NCI-H2196 treated with DMSO at 0.1 percent for 48 hours (cell line): ENCODE measurements around the gene AK8.

Experiments used
- DNase-seq: peaks from one replicate; lab custom pipeline; 2025; ENCODE audit not compliant: unreplicated experiment; lab: John Stamatoyannopoulos, UW

AK8 gene

DNA sequence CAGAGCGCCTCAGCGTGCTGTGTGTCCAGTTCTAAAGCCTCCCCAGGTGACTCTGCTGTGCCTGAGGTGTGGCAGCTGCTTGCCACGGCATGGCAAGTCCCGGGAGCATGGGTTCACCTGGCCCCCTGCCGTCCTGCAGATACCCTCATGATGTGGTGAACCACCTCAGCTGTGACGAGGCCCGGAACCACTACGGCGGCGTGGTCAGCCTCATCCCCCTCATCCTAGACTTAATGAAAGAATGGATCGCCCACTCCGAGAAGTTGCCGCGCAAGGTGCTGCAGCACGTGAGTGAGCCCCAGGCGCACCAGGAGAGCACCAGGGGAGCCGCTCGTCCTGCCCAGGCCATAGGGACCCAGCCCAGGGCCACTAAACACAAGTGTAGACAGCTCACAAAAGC lies 10.1 kb upstream of the AK8 start:
- DNase-seq = no peak

DNA sequence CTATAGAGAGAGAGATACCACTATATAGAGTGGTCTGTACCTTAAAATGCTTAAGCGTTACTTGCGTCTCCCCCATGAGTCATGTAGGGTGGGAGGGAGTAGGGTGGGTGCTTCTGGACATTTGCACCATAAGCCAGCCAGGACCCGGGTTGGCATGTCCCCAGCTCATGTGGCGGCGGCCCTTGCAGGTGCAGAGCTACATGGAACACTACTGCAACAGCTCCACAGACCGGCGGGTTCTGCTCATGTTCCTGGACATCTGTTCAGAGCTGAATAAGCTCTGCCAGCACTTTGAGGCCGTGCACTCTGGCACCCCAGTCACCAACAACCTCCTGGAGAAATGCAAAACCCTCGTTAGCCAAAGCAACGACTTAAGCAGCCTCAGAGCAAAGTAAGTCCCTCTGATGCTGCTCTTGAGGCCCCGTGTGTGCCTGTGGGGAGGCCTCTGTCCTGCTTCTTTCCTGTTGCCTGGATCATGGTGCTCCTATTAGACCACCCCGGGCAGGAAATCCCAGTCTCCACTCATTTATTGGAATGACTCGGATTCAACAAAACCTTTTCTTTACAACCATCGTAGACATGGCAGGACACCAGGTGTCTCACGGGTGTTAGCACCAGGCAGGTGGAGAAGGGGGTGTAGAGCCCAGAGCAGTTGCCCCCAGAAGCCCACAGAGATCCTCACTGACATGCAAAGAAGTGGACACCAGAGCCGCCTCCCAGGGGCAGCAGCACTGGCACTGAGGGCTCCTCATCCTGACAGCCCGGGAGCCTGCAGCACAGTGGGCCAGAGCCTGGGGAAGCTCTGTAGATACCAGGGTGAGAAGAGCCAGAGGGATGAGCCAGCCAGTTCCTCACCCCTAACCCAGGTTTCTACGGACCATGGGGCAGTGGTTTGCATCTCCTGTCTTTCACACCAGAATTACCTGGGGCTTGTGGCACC lies 9.4 kb upstream of the AK8 start:
- DNase-seq = no peak

DNA sequence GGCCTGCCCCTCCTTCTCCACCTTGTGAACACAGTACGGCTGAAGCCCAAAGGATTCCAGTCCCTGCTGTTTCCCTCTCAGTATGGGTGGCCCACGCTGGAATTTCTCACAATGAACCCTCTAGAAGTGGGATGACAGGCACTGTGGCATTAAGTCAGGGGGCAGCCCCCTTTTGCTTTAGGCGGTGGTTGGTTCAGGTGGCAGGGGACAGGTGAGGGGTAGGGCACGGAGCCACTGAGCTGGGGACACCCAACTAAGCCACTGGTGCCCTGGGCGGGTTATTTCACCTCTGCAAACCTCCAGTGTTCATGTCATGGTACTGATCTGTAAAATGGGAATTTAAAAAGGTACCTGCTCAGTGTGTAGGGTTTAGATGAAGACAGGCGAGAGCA lies 8.2 kb upstream of the AK8 start:
- no peak for DNase-seq

DNA sequence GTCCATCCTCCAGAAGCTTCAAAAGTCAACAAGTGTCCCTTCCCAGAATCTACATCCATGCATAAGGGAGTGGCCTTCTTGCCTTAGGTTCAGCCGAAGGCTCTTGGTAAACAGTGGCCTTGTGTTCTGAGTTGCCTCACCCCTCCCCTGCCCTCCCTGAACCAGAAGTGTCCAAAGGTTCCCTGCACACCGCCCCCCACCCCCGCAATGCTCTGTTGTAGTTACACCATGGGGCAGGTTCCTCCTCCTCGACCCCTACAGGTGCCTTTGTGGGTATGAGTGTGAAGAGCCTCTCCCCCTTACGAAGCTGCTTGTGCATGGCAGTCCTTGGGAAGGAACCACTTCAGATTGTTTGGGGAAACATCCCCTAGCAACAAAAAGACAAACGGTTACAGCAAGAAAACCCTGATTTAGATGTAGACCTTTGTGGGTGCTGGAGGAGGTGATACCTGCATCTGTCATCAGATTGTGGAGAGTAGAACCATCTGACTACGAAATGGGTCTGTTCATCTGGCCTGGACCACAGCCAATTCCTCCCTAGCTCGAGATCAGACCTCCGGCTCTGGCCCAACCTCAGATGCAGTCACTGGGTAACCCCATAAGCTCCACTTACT lies 7.7 kb upstream of the AK8 start:
- DNase-seq = no peak

DNA sequence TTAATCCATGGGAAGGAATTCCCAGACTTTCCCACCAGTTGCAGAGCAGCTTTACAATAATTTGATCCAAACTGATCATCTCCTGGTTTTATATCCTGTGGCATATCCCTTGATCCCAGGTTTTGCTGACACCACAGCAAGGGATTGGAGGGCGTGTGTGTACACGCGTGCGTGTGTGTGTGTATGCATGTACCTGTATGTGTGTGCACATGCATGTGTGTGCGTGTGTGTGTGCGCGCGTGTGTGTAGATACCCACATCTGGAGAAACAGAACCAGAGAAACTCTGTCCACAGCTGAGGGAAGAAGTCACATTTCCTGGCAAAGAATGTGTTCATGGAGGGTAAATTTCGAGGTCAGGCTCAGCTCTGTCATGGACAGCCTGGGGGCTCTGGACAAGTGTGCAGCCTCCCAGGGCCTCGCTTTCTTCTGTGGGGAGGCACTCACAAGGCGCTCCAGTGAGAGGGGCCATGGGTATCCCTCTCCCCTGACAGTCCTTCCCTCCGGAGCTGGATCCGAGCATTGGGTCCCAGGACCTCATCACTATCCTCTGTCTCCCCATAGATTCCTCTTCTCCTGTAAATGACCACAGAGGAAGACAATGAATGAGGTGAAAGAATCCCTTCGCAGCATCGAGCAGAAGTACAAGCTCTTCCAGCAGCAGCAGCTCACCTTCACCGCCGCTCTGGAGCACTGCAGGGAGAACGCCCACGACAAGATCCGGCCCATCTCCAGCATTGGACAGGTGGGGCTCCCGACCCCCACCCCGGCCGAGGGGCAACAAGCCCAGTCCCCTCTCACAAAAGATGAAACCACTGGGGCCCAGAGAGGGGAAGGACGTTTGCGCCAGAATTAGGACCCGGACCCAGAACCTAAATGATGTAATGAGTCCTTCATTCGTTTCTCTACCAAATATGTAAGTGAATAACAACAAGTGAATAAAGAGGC lies 5.5 kb upstream of the AK8 start:
- no peak for DNase-seq

DNA sequence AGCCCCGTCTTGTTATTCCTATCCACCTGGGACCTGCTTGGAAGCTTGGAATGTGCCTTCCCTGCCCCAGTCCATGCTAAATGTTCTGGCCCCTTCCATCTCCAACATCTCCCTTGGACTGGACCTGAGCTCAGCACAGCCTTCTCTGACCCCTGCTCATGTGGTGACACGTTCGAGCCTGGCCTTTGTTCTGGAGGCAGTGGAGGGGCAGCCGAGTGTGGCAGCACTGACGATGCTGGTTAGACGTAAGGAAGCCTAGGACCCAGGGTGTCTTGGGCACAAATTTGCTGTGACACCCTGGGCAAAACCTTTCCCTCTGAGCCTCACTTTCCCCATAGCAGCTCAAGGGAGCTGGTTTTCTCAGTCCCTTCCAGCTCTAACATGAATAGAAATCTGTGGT lies 4.5 kb upstream of the AK8 start:
- no peak for DNase-seq

DNA sequence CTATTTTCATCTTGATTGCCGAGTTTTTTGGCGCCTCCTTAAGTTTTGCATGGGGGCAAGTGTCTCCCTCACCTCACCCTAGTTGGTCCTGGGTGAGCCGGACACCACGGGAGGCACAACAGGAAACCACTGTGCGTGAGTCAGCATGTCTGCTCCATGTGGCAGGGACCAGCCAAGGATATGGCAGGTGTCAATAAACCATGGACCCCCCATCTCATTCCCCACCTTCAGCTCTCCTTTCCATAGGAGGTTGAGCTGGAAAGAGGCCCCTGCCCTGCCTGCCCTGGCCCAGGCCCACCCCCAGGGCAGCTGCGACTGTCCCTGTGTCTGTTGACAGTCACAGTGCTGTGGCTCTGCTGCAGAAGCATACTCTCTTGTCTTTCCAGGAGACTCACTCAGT lies 3.7 kb upstream of the AK8 start:
- DNase-seq = no peak

DNA sequence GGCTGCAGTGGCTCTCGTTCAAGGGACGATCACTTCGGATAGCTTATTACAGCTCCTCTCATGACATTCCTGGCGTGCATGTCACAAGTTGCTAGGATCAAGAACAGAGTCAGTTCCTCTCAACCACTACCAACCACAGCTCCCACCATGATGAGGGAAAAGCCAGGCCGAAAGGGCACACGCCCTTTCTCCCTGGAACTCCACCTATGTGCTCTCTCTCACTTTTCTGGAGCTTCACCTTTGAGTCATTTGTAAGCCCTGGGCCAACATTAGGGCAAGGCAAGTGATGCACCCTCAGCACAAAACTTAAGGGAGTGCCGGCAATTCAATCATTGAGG lies 2.2 kb upstream of the AK8 start:
- no peak for DNase-seq

DNA sequence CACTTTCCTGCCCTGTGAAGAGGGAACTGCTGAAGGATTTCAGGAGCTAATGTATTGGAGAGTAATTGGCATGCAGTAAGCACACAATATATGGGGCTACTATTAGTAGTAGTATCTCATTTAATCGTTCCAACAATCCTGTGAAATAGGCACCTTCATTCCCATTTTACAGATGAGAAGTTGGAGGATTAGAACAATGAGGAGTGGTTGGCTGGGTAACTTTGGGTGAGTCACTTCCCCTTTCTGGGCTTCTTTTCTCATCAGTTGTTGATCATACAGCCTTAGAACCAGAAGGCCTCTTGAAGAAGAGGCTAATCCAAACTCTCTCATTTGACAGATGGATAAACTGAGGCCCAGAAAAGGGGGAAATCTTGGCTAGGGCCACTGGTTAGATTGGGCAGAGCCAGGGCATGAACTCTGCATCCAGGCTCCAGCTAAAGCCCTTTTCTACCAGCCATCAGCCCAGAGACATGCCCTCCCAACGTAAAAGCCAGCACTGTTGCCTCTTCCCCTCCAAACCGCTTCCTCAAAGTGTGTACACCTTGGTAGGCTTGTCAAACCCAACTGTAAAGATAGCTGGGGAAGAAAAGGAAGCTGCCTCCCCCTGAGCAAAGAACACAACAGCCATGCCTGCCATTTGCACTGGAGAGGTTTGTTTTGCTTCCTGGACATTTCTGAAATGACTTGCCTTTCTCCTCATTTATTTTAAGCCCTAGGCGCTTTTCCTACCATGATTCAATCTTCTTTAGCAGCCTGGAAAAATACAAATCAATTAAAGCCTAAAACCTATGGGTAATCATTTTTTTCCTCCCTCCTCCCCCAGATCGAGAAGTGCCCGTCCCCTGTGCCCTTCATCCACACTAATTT lies 1.6 kb upstream of the AK8 start:
- no peak for DNase-seq

DNA sequence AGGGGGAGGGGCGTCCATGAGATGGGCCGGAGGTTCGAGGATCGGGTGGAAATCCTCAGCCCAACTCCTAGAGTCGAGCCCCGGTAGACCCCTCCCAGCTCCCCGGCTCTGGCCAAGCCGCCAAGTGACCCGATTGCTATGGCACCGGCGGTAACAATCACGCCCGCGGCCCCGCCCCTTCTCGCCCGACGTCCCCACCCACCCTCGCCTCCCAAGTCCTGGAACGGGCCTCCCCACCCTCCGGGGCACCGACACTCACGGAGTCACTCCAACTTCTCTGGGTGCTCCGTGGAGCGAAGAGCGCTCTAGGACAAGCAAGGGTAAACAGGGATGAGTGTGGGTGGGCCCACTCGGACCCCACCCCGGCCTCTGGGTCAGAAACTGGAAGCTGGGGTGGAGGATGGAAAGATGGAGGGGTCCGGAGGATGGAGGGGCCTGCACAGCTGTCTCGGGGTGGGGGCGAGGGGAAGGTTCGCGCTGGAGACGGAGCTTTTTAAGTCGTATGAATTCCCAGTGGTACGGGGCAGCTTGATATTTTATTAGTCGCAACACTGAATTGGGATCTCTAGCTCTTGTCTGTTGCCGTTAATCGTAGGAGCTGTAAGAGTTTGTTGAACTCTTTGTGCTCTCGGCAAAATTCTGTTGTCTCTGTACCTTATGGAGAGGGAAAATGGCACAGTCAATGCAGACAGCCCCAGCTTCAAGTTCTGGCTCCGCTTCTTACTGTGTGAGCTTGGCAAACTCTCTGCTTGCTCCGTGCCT lies 792 bp upstream of the AK8 start, which contains the start of gene SPACA9:
TSS of gene SPACA9 (plus strand) at position 204 of the 762 bp plus-strand sequence. CDS start 5,050 bp downstream, outside the sequence.
- no peak for DNase-seq

DNA sequence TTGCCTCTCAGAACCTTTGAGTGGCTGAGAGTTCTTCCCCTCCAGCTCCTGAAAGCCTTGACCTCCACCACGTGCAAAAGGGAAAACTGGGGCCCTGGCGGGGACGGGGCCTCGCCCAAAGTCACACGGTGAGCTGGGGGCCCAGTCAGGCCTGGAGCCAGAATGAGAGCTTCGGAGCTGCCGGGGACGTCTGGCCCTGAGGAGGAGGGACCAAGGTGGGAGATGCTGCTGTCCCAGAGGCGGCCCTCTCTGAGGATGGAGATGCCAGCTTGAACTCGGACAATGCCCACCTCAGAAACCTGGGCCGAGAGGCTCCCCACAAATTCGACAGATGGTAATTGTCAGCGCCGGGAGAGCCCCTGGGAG lies 643 bp downstream of the AK8 start:
- DNase-seq = no peak

DNA sequence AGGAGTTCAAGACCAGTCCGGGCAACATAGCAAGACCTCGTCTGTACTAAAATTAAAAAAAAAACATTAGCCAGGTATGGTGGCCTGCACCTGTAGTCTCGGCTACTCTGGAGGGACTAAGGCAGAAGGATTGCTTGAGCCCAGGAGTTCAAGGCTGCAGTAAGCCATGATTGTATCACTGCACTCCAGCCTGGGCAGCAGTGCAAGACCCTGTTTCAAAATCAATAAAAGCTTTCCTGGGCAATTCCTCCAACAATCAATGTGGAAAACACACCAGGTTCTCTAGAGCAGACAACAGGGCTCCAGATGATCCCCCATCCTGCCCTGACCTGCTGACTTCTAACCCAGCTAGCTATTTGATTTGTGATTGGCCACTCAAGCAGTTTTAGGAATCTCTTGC lies 1.2 kb downstream of the AK8 start:
- DNase-seq = no peak

DNA sequence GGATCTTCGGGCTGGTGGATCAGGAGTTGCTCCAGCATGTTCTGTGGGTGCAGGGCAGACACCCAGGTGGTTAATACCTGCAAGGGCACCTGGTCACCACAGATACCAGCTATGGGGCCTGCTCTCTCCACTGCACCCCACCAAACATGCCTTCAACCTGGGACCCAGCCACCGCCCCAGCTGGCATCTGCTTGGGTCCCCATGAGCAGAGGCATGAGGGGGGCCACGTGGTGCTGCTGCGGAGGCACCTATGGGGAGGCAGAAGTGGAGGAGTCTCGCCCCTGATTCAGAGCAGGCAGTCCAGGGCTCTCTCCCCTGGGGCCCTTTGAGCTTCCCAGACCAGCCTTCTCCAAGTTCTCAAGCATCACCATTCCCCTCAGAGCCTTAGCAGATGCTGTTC lies 2.9 kb downstream of the AK8 start:
- no peak for DNase-seq

DNA sequence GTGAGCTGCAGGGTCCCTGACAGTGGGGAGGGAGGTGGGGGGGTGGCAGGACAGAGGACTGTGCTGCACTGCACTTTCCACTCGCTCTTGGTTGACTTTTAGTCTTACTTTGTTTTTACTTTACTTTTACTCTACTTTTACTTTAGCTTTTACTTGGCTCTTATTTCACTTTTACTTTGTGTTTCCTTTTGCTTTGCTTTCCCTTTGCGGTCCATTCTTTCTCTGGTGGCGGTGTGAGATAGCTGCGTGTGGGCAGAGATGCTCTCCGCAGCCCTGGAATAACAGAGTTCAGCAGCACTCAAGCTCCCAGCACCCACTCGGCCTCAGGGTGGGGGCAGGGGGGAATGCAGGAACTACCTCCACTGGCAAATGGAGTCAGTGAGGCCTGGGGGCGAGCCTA lies 4.7 kb downstream of the AK8 start:
- no peak for DNase-seq

DNA sequence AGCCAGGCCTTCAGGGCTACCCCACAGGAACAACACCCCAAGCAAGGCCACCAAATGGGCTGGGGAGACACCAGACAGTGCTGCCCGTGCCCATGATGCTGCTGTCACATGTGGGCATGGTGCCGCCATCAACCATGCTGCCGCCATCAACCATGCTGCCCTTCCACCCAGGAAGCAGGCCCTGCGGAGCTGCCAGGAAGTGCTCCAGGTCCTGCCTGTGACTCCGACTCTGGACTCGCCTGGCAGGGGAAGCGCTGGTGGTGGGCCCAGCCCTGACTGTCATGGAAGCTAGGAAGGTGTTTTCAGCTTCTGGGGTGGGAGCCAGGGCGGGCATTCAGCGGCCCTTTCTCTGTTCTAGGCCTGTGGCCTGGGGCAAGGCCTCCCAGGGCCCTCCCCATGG lies 8.8 kb downstream of the AK8 start:
- DNase-seq = no peak

DNA sequence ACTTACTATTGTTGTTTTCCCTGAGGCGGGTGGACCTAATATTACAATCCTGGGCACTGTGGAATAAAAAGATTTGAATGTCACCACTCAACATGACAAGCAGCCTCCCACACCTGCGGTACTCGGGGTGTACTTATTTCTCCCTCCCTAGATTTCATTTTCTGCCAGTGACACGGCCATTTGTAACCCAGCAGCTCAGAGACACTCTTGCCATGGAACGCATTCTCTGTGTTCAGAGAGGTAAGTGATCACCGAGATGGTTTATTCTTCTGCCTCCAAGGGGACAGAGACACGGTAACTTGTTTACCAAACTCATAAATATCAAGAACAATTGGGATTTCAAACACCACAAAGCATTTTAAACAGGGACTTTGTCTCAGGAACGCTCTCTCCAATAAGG lies 11.2 kb downstream of the AK8 start:
- DNase-seq = no peak

DNA sequence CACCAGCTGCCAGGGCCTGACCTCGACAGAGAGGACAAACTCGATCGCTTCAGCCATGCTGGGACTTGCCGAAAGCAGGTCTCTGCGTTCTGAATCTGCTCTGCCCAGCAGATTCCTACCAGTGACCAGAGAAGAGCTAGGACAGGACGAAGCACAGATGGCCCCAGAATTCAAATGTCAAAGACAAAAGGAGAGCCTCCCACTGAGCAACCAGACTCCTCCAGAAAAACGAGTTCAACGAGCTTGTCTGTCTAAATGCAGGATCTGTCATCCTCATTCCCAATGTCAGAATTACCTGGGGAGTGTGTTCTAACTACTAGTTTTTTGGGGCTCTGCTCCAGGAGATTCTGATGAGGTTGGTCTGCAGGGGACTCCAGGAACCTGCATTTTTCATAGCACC lies 13.4 kb downstream of the AK8 start:
- no peak for DNase-seq

DNA sequence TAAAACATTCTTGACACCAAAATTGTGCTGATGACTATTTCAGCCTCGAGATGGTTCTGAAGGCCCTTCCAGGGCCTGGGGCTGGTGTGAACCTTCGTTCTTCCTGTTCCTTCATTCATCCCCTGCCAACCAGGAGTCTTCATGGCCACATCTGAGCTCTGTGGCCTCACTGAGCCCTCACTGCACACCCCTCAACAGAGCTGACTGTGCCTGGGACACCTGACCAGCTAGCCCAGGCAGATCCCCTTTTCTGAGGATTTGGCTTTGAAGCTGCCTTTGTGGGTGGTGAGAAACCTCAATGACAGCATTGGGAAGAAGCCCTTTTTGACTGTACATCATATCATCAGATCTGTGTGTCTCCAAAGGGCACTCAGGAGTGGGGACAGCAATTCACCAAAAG lies 13.8 kb downstream of the AK8 start:
- no peak for DNase-seq

DNA sequence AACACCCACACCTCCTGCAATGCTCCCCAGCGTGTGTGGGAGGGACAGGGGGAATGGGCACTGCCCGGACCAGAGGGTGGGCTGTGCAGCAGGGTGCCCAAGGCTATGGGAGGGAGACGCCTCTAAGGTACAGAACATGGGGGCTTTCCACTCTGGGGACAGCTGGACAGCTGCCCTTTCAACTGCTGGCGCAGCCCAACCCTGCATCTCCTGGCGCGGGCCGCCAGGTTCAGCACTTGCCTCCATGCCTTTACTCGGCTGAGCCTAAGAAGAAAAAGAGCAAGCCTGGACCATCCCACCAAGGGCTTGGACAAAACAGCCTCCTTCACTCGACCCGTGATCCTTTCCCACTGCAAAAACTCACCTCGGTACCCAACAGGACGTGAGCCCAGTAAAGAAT lies 15.0 kb downstream of the AK8 start:
- no peak for DNase-seq

DNA sequence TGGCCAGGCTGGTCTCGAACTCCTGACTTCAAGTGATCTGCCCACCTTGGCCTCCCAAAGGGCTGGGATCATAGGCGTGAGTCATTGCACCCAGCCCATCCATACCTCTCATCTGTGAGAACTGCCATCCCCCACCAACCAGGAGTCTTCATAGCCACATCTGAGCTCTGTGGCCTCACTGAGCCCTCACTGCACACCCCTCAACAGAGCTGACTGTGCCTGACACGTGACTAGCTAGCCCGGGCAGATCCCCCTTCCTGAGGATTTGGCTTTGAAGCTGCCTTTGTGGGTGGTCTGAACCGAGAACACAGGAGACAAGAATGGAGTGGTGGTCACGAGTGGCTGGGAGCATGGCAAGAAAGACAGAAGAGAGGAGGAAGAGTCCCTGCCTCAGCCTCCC lies 15.6 kb downstream of the AK8 start:
- no peak for DNase-seq
